AG04450 (cell line): Measurements from ENCODE around the gene TCP11. TPM values are rescaled to one million over a fixed set of nuclear protein-coding genes. Genes with fewer than 3 reads are reported as not detected.

ENCODE experiments used
- CTCF ChIA-PET: fragments of 300-600, 350-600 bp; formaldehyde crosslinking; extraction: SDS; loops from one replicate; lab custom pipeline; 2022; ENCODE audit warnings: antibody characterized with exemption, inconsistent platforms; lab: Charles Lee
- POLR2A ChIA-PET: fragments of 350-600 bp; formaldehyde crosslinking; extraction: SDS; loops from one replicate; lab custom pipeline; 2021; ENCODE audit warnings: antibody characterized with exemption, inconsistent platforms; lab: Yijun Ruan, JAX
- DNase-seq: peaks from one replicate; pipeline ENCODE4 v3.0.0-alpha.2; 2011; ENCODE audit warnings: low read depth, low spot score
- H3K27ac ChIP-seq: one replicate; pipeline ENCODE4 v1.5.1; 2012; ENCODE audit warnings: low read depth, low read length, control low read depth
- H3K27me3 ChIP-seq: one replicate; pipeline ENCODE4 v1.6.0; 2012; ENCODE audit warnings: low read length; ENCODE audit not compliant: control insufficient read depth, insufficient read depth
- H3K4me3 ChIP-seq: 2 replicates; pipeline ENCODE4 v1.5.1; 2011; ENCODE audit warnings: mild to moderate bottlenecking, low read depth, low read length, control low read depth
- H3K9me3 ChIP-seq: 2 replicates; pipeline ENCODE4 v1.5.1; 2012; ENCODE audit warnings: low read length; ENCODE audit not compliant: control insufficient read depth, insufficient read depth
- polyA plus RNA-seq: library from polyadenylated mRNA; depleted of rRNA; stranded (reverse); fragments of >200 nt; gene quantifications from 2 replicates; pipeline ENCODE4 v1.2.3, GENCODE V29; 2011
- TF ChIP-seq, protein P1 (sequence below): IDR thresholded peaks from 2 replicates; pipeline ENCODE4 v1.5.1; 2011; ENCODE audit warnings: low read depth, low read length, control low read depth, inconsistent platforms

TCP11 gene
- polyA plus RNA-seq, 1 experiment: 0.11 TPM

DNA sequence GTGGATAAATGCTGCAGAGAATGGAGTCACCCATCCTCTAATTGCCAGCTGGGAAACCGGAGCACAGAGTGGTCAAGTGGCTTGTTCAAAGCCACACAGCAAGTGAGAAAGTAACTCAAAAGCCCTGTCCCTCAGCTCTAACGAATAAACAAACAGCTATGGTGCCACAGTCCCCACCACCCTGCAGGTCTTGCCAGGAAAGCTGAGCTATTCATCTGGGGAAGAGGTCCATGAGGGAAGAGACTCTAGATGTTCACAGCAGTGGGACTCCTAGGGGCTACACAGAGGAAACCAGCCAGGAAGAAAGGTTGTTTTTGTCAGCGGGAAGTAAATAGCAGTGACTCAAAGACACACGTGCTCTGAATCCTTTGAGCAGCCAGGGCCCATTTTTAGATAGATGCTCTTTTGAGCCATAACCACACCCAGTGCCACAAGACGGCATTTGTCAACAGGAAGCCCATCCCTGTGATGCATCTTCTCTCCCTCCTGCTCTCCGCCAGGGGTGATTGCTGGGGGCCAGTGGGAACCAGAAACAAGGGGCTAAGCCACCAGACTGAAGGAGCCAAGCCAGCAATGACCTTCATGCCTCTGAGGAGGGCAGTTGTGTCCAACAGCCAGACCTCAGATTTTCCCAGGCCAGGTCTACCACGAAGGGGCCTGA, 32.4 kb upstream of the TCP11 start:
- ChIA-PET POLR2A (no interaction called here), CTCF (interaction anchor here (2.7 kb wide), 1 partner anchor 32 kb away, joined by 8 read pairs; no protein-coding TSS in a partner anchor)
- H3K27ac ChIP-seq: no peak overlapping the region
- TF ChIP-seq, protein P1, sequence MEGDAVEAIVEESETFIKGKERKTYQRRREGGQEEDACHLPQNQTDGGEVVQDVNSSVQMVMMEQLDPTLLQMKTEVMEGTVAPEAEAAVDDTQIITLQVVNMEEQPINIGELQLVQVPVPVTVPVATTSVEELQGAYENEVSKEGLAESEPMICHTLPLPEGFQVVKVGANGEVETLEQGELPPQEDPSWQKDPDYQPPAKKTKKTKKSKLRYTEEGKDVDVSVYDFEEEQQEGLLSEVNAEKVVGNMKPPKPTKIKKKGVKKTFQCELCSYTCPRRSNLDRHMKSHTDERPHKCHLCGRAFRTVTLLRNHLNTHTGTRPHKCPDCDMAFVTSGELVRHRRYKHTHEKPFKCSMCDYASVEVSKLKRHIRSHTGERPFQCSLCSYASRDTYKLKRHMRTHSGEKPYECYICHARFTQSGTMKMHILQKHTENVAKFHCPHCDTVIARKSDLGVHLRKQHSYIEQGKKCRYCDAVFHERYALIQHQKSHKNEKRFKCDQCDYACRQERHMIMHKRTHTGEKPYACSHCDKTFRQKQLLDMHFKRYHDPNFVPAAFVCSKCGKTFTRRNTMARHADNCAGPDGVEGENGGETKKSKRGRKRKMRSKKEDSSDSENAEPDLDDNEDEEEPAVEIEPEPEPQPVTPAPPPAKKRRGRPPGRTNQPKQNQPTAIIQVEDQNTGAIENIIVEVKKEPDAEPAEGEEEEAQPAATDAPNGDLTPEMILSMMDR: no peak
- no peaks in the 10 kb centered on the region for H3K27me3 ChIP-seq
- no peak for DNase-seq
- no peak overlapping the region for H3K4me3 ChIP-seq
- no peaks in the 10 kb centered on the region for H3K9me3 ChIP-seq

DNA sequence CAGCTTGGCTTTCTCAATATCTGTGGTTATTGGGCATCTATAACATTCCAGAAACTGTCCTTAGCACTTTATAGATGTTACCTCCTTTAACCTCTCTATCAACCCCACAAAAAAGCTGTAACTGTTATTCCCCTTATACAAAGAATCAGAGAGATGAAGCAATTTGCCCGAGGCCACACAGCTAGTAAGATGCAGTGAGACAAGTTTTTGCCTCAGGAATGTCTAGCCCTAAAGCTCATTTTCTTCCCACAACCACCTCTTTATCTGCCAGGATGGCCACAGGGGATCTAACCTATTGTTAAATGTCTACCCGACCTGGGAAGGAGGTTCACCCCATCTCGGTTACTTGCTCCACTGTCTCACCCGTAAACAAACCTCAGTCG, 31.9 kb upstream of the TCP11 start:
- no peak overlapping the region for H3K27ac ChIP-seq
- POLR2A ChIA-PET: no interaction called here

DNA sequence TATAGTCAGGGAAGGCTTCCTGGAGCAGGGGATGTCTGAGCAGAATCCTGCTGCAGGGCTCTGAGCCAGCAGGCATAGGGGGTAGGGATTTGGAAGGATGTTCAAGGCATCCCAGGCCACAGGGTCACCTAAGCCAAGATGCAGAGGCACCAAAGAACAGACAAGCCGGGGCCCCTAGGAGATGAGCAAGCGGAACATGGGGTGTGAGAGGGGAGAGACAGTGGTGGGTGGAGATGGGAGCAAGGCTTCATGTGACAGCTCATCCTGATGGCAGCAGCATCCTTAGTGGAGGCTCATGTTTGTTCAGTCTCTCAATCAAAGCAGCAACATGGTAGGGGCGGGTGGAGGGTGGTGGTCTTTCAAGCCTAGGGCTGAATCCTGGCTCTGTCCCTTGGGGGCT, 29.8 kb upstream of the TCP11 start:
- ChIA-PET POLR2A (no interaction called here), CTCF (interaction anchor here (0.6 kb wide), 1 partner anchor 519 kb away, joined by 9 read pairs; no protein-coding TSS in a partner anchor)
- DNase-seq: no peak

More for the DNA sequence above, 31.9 kb upstream of the TCP11 start:
- Histone ChIP-seq H3K27me3 (no peaks in the 10 kb centered on the region), H3K4me3 (no peak overlapping the region), H3K9me3 (no peaks in the 10 kb centered on the region)
- DNase-seq: no peak
- TF ChIP-seq, protein P1: no peak
- CTCF ChIA-PET: interaction anchor here (2.7 kb wide), 1 partner anchor 33 kb away, joined by 8 read pairs; no protein-coding TSS in a partner anchor

DNA sequence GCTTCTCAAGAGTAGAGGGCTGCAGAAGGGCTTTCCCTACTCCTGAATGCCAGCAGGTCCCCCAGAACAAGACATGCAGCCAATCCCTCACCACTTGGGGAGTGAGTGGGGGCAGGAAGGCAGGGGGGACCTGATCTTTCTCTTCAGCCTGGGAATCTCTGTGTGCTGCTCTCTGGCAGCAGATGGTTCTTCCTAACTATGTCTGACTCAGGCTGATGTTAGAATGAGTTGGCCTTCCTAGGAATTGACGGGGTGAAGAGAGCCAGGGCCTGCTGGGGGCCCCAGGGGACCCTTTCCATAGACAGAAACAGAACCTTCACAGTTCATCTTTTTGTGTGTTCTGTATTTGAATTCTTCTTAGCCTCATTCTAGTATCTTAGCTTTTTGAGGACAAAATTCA, 29.0 kb upstream of the TCP11 start:
- no peak overlapping the region for H3K4me3 ChIP-seq
- ChIA-PET POLR2A (no interaction called here), CTCF (interaction anchor here (1.0 kb wide), 1 partner anchor 35 kb away, joined by 3 read pairs; no protein-coding TSS in a partner anchor)
- TF ChIP-seq, protein P1: no peak
- no peaks in the 10 kb centered on the region for H3K27me3 ChIP-seq
- no peaks in the 10 kb centered on the region for H3K9me3 ChIP-seq
- no peak for DNase-seq
- no peak overlapping the region for H3K27ac ChIP-seq

More for the DNA sequence above, 29.8 kb upstream of the TCP11 start:
- no peak overlapping the region for H3K4me3 ChIP-seq
- H3K27ac ChIP-seq: no peak overlapping the region
- no peaks in the 10 kb centered on the region for H3K9me3 ChIP-seq
- H3K27me3 ChIP-seq: no peaks in the 10 kb centered on the region
- TF ChIP-seq, protein P1: no peak

DNA sequence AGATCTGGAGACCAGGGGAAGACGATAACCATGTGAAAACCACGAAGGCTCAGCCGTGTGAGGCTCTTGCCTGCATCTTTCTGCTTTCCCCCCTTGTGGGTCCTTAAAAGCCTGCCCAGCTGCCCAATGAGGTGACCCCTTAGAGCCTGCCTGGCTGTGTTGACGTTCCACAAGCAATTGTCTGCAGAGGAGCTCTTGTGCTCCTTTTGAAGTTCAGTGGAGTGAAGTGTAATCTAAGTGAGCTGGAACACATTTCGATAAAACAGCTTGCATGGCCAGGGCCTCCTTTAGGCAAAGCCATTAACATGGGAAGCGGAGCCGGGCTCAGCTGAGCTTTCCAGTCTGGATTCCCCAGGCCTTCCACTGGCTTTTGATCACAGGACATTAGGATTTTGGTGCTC, 27.3 kb upstream of the TCP11 start:
- no peak for DNase-seq
- H3K4me3 ChIP-seq: no peak overlapping the region
- H3K27ac ChIP-seq: no peak overlapping the region
- TF ChIP-seq, protein P1: no peak
- no peaks in the 10 kb centered on the region for H3K27me3 ChIP-seq
- CTCF ChIA-PET: interaction anchor here (0.8 kb wide), 1 partner anchor 37 kb away, joined by 3 read pairs; no protein-coding TSS in a partner anchor
- H3K9me3 ChIP-seq: no peaks in the 10 kb centered on the region
- POLR2A ChIA-PET: no interaction called here
